ENCODE data around the gene USP3. TPM values are rescaled to one million over a fixed set of nuclear protein-coding genes. Genes with fewer than 3 reads are reported as not detected.

USP3 gene, protein sequence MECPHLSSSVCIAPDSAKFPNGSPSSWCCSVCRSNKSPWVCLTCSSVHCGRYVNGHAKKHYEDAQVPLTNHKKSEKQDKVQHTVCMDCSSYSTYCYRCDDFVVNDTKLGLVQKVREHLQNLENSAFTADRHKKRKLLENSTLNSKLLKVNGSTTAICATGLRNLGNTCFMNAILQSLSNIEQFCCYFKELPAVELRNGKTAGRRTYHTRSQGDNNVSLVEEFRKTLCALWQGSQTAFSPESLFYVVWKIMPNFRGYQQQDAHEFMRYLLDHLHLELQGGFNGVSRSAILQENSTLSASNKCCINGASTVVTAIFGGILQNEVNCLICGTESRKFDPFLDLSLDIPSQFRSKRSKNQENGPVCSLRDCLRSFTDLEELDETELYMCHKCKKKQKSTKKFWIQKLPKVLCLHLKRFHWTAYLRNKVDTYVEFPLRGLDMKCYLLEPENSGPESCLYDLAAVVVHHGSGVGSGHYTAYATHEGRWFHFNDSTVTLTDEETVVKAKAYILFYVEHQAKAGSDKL
- 23.0 and 24.2 TPM in 2 replicates for total RNA-seq (2014; rRNA removed; shearing (Covaris generic))
- polyA plus RNA-seq (2015; cell fraction: cytosol; rRNA removed): 16.8 and 24.0 TPM in 2 replicates
- 51.8 and 59.4 TPM in 2 replicates for polyA plus RNA-seq (2015; cell fraction: nucleus; rRNA removed)

DNA sequence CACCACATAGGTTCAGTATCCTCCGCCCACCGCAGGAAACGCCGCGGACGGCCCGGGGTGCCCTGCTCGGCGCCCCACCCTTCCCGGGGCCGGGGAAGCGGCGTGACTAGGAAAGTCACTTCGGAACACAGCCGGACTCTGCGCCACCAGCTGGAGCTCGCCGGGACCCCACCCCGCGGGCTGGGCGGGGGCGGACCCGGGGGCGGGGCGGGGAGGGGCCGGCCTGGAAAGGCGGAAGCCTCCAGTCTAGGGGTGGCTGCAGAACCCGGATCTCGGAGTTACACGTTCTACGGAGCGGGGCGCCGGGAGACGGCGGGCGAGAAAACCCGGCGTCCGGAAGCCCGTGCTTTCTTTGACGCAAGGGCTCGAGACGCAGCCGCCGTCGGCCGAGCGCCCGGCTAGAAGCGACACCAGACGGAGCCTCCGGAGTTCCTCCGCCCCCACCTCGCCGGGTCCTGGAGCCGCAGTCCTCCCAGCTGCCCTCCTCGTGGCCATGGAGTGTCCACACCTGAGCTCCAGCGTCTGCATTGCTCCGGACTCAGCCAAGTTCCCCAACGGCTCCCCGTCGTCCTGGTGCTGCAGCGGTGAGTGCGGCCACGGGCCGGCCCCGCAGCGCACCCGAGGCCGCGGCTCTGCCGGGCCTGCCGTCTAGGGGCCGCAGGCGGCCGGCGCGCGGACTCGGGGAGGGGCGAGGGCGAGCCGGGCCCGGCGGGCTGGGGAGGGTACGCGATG lies at the start of gene USP3:
USP3 (plus strand) TSS at position 347 of the 732 bp plus-strand sequence; CDS start at position 494, 147 bp downstream.
- in situ Hi-C loops (cut with HindIII; ENCODE audit: low pct_unique_long_range_greater_than_20kb, low sequenced_read_pairs): no loop called here
- peak; percentile 90 for DNase-seq (ENCODE audit: low read depth, low spot score)

DNA sequence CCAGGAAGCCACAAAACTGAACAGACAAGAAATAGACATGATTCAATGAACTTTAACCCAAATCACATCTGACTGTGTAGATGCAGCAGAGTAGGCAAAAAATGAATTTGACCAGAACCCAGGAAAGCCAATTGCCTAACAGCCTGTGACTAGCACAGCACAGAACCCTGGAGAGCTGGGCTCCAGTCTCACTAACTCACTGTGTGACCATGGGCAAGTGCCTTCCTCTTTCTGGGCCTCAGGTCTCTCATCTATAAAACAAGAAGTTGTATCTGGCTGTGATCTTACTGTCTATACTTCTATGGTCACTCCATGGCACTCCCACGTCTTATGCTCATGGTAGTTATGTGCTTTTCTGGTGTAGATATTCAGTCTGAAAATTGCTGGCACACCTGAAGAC lies 48.1 kb upstream of the USP3 start:
- in situ Hi-C loops (cut with HindIII; ENCODE audit: low pct_unique_long_range_greater_than_20kb, low sequenced_read_pairs): no loop called here

GRCh38 chr15:63457379-63457778 lies 47.0 kb upstream of the USP3 start:
- in situ Hi-C loops (cut with HindIII; ENCODE audit: low pct_unique_long_range_greater_than_20kb, low sequenced_read_pairs): no loop called here
- DNase-seq (ENCODE audit: low read depth, low spot score): no peak

More for the DNA sequence above, 48.1 kb upstream of the USP3 start:
- no peak for DNase-seq (ENCODE audit: low read depth, low spot score)

GRCh38 chr15:63458026-63458425 lies 46.4 kb upstream of the USP3 start:
- no peak for DNase-seq (ENCODE audit: low read depth, low spot score)
- in situ Hi-C loops (cut with HindIII; ENCODE audit: low pct_unique_long_range_greater_than_20kb, low sequenced_read_pairs): no loop called here

GRCh38 chr15:63458794-63459395 lies 45.5 kb upstream of the USP3 start:
- in situ Hi-C loops (cut with HindIII; ENCODE audit: low pct_unique_long_range_greater_than_20kb, low sequenced_read_pairs): no loop called here
- no peak for DNase-seq (ENCODE audit: low read depth, low spot score)

DNA sequence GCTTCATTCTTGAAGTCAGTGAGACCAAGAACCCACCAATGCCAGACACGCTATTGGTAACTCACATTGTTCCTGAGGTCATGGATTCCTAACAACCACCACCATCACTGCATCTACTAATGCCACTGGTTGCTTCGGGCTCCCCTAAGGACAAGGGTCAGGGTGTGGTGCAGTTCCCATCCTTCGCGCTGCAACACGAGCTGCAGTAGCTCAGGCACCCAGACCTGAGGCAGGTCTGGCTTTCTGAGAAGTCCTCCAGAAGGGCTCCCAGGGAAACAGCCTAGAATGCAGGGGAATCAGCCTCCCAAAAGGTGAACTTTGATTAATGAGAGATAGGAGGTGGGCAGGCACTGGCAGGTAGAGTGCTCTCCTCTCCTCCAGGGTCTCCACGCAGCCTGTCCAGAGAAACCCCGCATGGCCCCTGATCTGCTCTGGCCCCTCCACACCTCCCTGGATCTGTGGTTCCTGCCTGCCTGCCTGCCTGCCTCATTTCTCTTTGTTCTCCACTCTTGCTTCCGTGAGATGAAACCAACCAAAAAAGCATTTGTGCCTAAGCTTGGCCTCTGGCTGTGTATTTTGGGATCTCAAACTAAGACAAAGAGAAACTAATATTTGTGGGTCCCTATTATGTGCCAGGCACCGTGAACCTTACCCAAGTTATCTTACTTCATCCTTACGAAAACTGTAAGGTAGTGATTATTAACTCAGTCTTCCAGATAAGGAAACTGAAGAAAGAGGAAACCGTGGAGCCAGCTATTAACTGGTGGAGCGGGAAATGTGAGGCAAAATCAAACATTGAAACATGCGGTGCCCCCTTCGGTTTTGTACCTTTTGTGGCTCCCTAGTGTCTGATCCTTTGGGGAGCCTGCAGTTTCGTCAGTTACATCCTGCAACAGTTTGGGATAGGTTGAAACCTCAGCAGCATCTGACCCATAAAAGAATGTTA lies 43.9 kb upstream of the USP3 start:
- no peak for DNase-seq (ENCODE audit: low read depth, low spot score)
- in situ Hi-C loops (cut with HindIII; ENCODE audit: low pct_unique_long_range_greater_than_20kb, low sequenced_read_pairs): no loop called here

GRCh38 chr15:63461230-63461985 lies 43.0 kb upstream of the USP3 start:
- no peak for DNase-seq (ENCODE audit: low read depth, low spot score)
- in situ Hi-C loops (cut with HindIII; ENCODE audit: low pct_unique_long_range_greater_than_20kb, low sequenced_read_pairs): no loop called here

- no peak for DNase-seq (ENCODE audit: low read depth, low spot score)
- in situ Hi-C loops (cut with HindIII; ENCODE audit: low pct_unique_long_range_greater_than_20kb, low sequenced_read_pairs): no loop called here
Measured at GRCh38 chr15:63462088-63462487, 42.3 kb upstream of the USP3 start.

GRCh38 chr15:63463036-63463435 lies 41.4 kb upstream of the USP3 start:
- in situ Hi-C loops (cut with HindIII; ENCODE audit: low pct_unique_long_range_greater_than_20kb, low sequenced_read_pairs): no loop called here
- DNase-seq (ENCODE audit: low read depth, low spot score): no peak

DNA sequence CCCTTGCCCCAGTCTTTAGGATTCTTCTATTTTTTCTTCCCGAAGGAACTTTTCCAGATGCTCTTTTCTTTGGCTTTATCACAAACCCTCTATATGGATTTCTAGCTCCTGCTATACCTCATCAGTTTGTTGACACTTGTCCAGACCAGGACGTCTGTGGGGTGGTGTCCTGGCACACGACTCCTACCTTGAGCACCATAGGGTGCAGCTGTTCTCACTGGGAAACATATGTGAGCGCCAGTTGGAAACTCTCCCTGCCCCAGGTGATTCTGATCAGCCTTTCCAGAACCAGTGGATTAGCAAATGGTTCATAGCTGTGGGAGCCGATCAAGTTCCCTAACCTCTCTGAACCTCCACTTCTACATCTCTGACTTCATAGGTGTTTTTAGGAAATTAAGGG lies 40.6 kb upstream of the USP3 start:
- in situ Hi-C loops (cut with HindIII; ENCODE audit: low pct_unique_long_range_greater_than_20kb, low sequenced_read_pairs): no loop called here

GRCh38 chr15:63465104-63465503 lies 39.3 kb upstream of the USP3 start:
- peak; percentile 81 for DNase-seq (ENCODE audit: low read depth, low spot score)
- in situ Hi-C loops (cut with HindIII; ENCODE audit: low pct_unique_long_range_greater_than_20kb, low sequenced_read_pairs): no loop called here

More for the DNA sequence above, 40.6 kb upstream of the USP3 start:
- DNase-seq (ENCODE audit: low read depth, low spot score): no peak

DNA sequence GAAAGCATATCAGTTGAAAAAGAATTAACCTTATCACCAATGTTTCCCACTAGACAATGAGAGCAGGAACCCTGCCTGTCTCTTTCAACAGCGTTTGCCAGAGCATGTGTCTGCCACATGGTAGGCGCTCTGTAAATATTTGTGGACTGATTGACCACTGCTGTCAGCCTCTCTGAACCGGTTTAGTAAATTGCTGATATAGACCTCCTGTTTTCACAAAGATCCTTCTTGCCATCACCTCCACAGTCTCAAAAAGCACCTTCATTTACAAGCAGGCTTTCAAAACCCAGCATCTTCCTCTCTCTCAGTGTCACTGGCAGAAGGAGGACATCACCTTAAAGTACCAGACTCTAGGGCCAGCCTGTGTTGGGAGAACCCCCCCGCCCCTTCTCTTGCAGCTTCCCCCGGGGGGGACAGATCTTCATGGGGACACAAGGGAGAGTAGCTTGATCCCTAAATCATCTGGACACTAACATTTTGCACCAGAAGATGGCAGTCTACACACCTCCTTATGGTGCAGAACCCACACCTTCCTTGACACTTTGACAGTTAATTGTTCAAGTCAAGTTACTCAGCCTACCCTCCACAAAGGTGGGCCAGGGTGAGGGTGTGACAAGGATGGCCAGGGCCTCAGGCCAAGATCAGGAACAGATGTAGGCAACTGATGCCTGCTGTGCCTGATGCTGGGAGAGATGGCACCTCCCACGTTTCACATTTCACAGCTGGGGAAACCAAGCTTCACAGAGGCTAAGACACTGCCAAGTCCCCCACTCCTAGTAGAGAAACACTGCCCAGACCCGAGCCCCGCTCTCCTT lies 37.8 kb upstream of the USP3 start:
- in situ Hi-C loops (cut with HindIII; ENCODE audit: low pct_unique_long_range_greater_than_20kb, low sequenced_read_pairs): no loop called here
- DNase-seq (ENCODE audit: low read depth, low spot score): peak; percentile 73

DNA sequence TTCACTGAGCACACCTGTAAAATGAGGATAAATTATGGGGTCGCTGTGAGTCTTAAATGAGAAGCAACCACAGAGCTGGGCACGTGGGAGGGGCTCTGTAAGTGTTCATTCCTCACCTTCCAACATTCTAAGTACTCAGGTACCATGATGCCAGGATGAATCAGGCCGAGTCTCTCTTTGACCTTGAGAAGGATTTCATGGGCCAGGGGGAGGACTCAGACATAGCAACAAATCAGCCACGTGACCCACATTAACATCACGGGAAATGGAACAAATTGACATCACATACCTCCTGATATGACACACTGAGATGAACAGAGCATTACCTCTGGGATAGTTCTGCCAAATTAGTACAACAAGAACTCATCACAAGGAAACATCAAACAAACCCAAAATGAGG lies 35.2 kb upstream of the USP3 start:
- no peak for DNase-seq (ENCODE audit: low read depth, low spot score)
- in situ Hi-C loops (cut with HindIII; ENCODE audit: low pct_unique_long_range_greater_than_20kb, low sequenced_read_pairs): no loop called here

DNA sequence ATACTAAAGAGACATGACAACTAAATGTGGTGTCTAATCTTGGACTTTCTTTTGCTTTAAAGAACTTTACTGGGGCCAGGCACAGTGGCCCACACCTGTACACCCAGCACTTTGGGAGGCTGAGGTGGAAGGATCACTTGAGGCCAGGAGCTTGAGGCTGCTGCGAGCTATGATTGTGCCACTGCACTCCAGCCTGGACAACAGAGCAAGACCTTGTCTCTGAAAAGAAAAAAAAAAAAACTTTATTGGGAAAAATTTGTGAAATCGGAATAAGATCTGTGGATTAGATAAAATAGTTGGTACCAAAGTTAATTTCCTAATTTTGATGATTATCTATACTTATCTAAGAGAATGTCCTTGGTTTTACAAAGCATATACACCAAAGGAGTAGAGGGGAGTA lies 34.4 kb upstream of the USP3 start:
- no peak for DNase-seq (ENCODE audit: low read depth, low spot score)
- in situ Hi-C loops (cut with HindIII; ENCODE audit: low pct_unique_long_range_greater_than_20kb, low sequenced_read_pairs): no loop called here

DNA sequence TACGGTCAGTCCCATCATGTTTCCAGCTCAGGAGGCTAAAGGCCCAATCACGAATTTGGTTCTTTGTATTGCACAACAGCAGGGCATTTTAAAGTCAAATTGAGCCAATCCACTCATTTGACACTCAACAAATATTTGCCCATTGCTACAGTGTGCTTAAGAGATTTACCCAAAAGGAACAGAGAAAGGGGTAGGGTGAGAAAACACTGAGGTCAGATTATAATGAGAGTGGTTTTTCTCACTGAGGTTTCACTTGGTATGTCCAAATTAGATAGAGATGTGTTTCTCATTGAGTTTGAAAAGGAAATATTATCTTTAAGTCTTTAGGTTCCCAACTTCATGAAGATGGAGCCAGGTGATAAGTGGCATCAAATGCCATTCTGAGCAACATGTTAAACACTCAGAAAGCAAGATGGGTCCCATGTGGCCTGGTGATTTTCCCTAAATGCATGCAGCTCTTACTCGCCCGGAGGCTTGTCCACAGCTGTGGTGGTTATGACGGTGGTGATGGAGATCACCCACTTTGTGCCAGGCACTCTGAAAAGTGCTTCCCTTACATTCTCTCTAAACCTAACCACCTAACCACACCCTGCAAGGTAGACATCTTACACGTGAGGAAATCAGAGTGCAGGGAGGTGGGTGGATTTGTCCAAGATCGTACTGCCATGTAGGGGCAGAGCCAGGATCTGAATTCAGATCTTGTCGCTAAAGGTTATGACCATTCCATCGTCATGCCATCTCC lies 31.2 kb upstream of the USP3 start:
- in situ Hi-C loops (cut with HindIII; ENCODE audit: low pct_unique_long_range_greater_than_20kb, low sequenced_read_pairs): no loop called here

More for the DNA sequence above, 31.2 kb upstream of the USP3 start:
- no peak for DNase-seq (ENCODE audit: low read depth, low spot score)
